H1 (cell line): ENCODE results near the gene CHRD. TPM values are rescaled to one million over a fixed set of nuclear protein-coding genes. Genes with fewer than 3 reads are reported as not detected.

Experiments
- CTCF ChIA-PET: fragments of 300-600 bp; sonication (Branson Sonifier 250); formaldehyde crosslinking; loops from one replicate; lab custom pipeline; 2021; ENCODE audit not compliant: partially characterized antibody; lab: Charles Lee
- POLR2A ChIA-PET: fragments of 300-600 bp; sonication (Branson Sonifier 250); formaldehyde crosslinking; loops from one replicate; lab custom pipeline; 2021; ENCODE audit warnings: inconsistent platforms; ENCODE audit not compliant: partially characterized antibody; lab: Charles Lee
- DNase-seq, 2 experiments: peaks; one replicate each; pipeline versions ENCODE4 v3.0.0 to v3.0.0-alpha.2; 2010 to 2022; ENCODE audit warnings: low spot score in 2 of 2, low read depth in 1 of 2, mixed read lengths in 1 of 2
- FAIRE-seq: peaks from 2 replicates; lab custom pipeline; 2011; peaks lifted over from hg19 to GRCh38; lab: Jason Lieb, UNC
- H2AFZ ChIP-seq: 2 replicates; pipeline ENCODE4 v1.8.1; 2012; ENCODE audit warnings: low read length, inconsistent platforms
- H2AK5ac ChIP-seq: 2 replicates; pipeline ENCODE4 v1.6.1; 2013; ENCODE audit warnings: low read depth, low read length
- H2BK120ac ChIP-seq: replicated peaks from 2 replicates; pipeline ENCODE3; 2013; ENCODE audit warnings: low read depth, low read length, inconsistent platforms
- H2BK12ac ChIP-seq: 2 replicates; pipeline ENCODE4 v1.6.1; 2013; ENCODE audit warnings: low read depth, low read length
- H2BK15ac ChIP-seq: 2 replicates; pipeline ENCODE4 v1.6.1; 2013; ENCODE audit warnings: low read length
- H2BK20ac ChIP-seq: 2 replicates; pipeline ENCODE4 v1.6.1; 2013; ENCODE audit warnings: low read length
- H2BK5ac ChIP-seq: 2 replicates; pipeline ENCODE4 v1.6.1; 2013; ENCODE audit warnings: low read depth, low read length
- H3K14ac ChIP-seq: 2 replicates; pipeline ENCODE4 v1.6.1; 2013; ENCODE audit warnings: inconsistent platforms; ENCODE audit not compliant: insufficient read length
- H3K18ac ChIP-seq: 2 replicates; pipeline ENCODE4 v1.6.1; 2013; ENCODE audit warnings: low read length; ENCODE audit errors: extremely low read depth
- H3K23ac ChIP-seq: 2 replicates; pipeline ENCODE4 v1.6.1; 2013; ENCODE audit warnings: inconsistent platforms; ENCODE audit not compliant: insufficient read length
- H3K23me2 ChIP-seq: 2 replicates; pipeline ENCODE4 v1.6.1; 2013; ENCODE audit warnings: low read depth, low read length
- H3K27ac ChIP-seq: 2 replicates; pipeline ENCODE4 v1.6.1; 2011; ENCODE audit warnings: low read depth, low read length, inconsistent platforms
- H3K27me3 ChIP-seq, 4 experiments: replicated peaks in 1 of 4; 1 replicate in 1 of 4; 2 replicates in 3 of 4; pipeline versions ENCODE4 v1.6.1 to v1.8.1; 2011 to 2013; ENCODE audit warnings: low read length in 3 of 4, mild to moderate bottlenecking in 3 of 4, inconsistent platforms in 2 of 4, mixed read lengths in 2 of 4, moderate library complexity in 1 of 4; ENCODE audit not compliant: control insufficient read depth in 3 of 4, insufficient read depth in 3 of 4; ENCODE audit errors: extremely low read depth in 1 of 4
- H3K36me3 ChIP-seq, 4 experiments: 2 replicates each; pipeline versions ENCODE4 v1.6.1 to v1.8.1; 2011 to 2013; ENCODE audit warnings: mild to moderate bottlenecking in 4 of 4, low read length in 3 of 4, moderate library complexity in 2 of 4, control low read depth in 1 of 4, inconsistent platforms in 1 of 4; ENCODE audit not compliant: insufficient read depth in 4 of 4, control insufficient read depth in 2 of 4
- H3K4ac ChIP-seq: replicated peaks from 2 replicates; pipeline ENCODE3; 2013; ENCODE audit warnings: low read length, low read depth, mixed read lengths, inconsistent platforms; ENCODE audit not compliant: insufficient read length
- H3K4me1 ChIP-seq, 4 experiments: replicated peaks in 1 of 4; 1 replicate in 1 of 4; 2 replicates in 3 of 4; pipeline versions ENCODE4 v1.6.1 to v1.8.1; 2011 to 2013; ENCODE audit warnings: low read length in 3 of 4, inconsistent platforms in 2 of 4, mixed read lengths in 1 of 4; ENCODE audit not compliant: insufficient read depth in 4 of 4, control insufficient read depth in 3 of 4
- H3K4me2 ChIP-seq, 2 experiments: 2 replicates each; pipeline versions ENCODE4 v1.6.1 to v1.8.1; 2011 to 2013; ENCODE audit warnings: low read depth in 2 of 2, low read length in 2 of 2, control low read depth in 1 of 2, inconsistent platforms in 1 of 2, mild to moderate bottlenecking in 1 of 2; ENCODE audit not compliant: insufficient read depth in 1 of 2
- H3K4me3 ChIP-seq, 4 experiments: fragments of 200-600, 300-600 bp in 1 of 4; sonication (generic), shearing (Covaris generic), sonication (Bioruptor Twin) in 1 of 4; 2 replicates each; pipeline versions ENCODE4 v1.5.1 to v1.8.1; 2011 to 2016; ENCODE audit warnings: low read length in 4 of 4, low read depth in 3 of 4, control low read depth in 2 of 4, inconsistent platforms in 2 of 4, mild to moderate bottlenecking in 2 of 4, mixed read lengths in 1 of 4, moderate library complexity in 1 of 4; ENCODE audit not compliant: insufficient read depth in 2 of 4; ENCODE audit errors: extremely low read depth in 1 of 4
- H3K56ac ChIP-seq: replicated peaks from 2 replicates; pipeline ENCODE3; 2013; ENCODE audit warnings: low read depth, mild to moderate bottlenecking, mixed read lengths, low read length, inconsistent platforms; ENCODE audit not compliant: insufficient read length
- H3K79me1 ChIP-seq: 2 replicates; pipeline ENCODE4 v1.6.1; 2013; ENCODE audit warnings: low read depth, low read length, control low read depth
- H3K79me2 ChIP-seq, 2 experiments: 2 replicates each; pipeline versions ENCODE4 v1.6.1 to v1.8.1; 2012 to 2013; ENCODE audit warnings: low read length in 2 of 2, mild to moderate bottlenecking in 2 of 2, inconsistent platforms in 1 of 2; ENCODE audit not compliant: insufficient read depth in 2 of 2, control insufficient read depth in 1 of 2
- H3K9ac ChIP-seq, 4 experiments: replicated peaks in 1 of 4; 1 replicate in 1 of 4; 2 replicates in 3 of 4; pipeline versions ENCODE4 v1.6.1 to v1.8.1; 2011 to 2013; ENCODE audit warnings: low read depth in 3 of 4, low read length in 3 of 4, control low read depth in 2 of 4, mild to moderate bottlenecking in 2 of 4, moderate library complexity in 2 of 4, inconsistent platforms in 1 of 4; ENCODE audit errors: extremely low read depth in 1 of 4
- H3K9me3 ChIP-seq, 2 experiments: 2 replicates each; pipeline versions ENCODE4 v1.6.1 to v1.8.1; 2012 to 2013; ENCODE audit warnings: mild to moderate bottlenecking in 2 of 2, moderate library complexity in 2 of 2, control low read depth in 1 of 2, inconsistent platforms in 1 of 2, low read depth in 1 of 2, low read length in 1 of 2, mixed read lengths in 1 of 2; ENCODE audit not compliant: insufficient read depth in 2 of 2
- H4K20me1 ChIP-seq, 2 experiments: replicated peaks in 1 of 2; 2 replicates each; pipeline versions ENCODE3 to v1.8.1; 2011 to 2013; ENCODE audit warnings: inconsistent platforms in 2 of 2, low read length in 2 of 2, mild to moderate bottlenecking in 1 of 2; ENCODE audit not compliant: insufficient read depth in 2 of 2, control insufficient read depth in 1 of 2
- H4K5ac ChIP-seq: 2 replicates; pipeline ENCODE4 v1.6.1; 2013; ENCODE audit warnings: low read length, low read depth, mixed read lengths, inconsistent platforms; ENCODE audit not compliant: insufficient read length
- H4K8ac ChIP-seq: 2 replicates; pipeline ENCODE4 v1.8.0; 2013; ENCODE audit warnings: mild to moderate bottlenecking, moderate library complexity, low read length, inconsistent platforms; ENCODE audit not compliant: insufficient read depth; ENCODE audit errors: extremely low read depth
- H4K91ac ChIP-seq: replicated peaks from 2 replicates; pipeline ENCODE3; 2013; ENCODE audit warnings: low read length, mixed read lengths, inconsistent platforms; ENCODE audit not compliant: insufficient read length
- BACH1 ChIP-seq: IDR thresholded peaks from 2 replicates; pipeline ENCODE4 v1.6.1; 2012; ENCODE audit warnings: low read length, improper control_type of control experiment
- BRCA1 ChIP-seq: IDR thresholded peaks from 2 replicates; pipeline ENCODE4 v1.6.1; 2012; ENCODE audit warnings: low read depth, low read length, improper control_type of control experiment
- CBX5 ChIP-seq: fragments of 300-800, 300-1000 bp; sonication (generic); IDR thresholded peaks from 2 replicates; pipeline ENCODE4 v1.7.1; 2016; ENCODE audit warnings: antibody characterized with exemption, low read length, low read depth
- CREB1 ChIP-seq: IDR thresholded peaks from 2 replicates; pipeline ENCODE4 v1.6.1; 2012; ENCODE audit warnings: inconsistent platforms
- E2F6 ChIP-seq: IDR thresholded peaks from 2 replicates; pipeline ENCODE4 v1.6.1; 2012; ENCODE audit warnings: inconsistent platforms
- EGR1 ChIP-seq: IDR thresholded peaks from 2 replicates; pipeline ENCODE4 v1.6.1; 2011; ENCODE audit warnings: low read depth, low read length, borderline replicate concordance
- GABPA ChIP-seq: IDR thresholded peaks from 2 replicates; pipeline ENCODE4 v1.6.1; 2011; ENCODE audit warnings: mild to moderate bottlenecking, low read length, moderate library complexity, borderline replicate concordance; ENCODE audit not compliant: insufficient read depth
- GTF2F1 ChIP-seq: IDR thresholded peaks from 2 replicates; pipeline ENCODE4 v1.6.1; 2012; ENCODE audit warnings: low read depth, low read length, improper control_type of control experiment, borderline replicate concordance
- NRF1 ChIP-seq: IDR thresholded peaks from 2 replicates; pipeline ENCODE4 v1.6.1; 2011; ENCODE audit warnings: mild to moderate bottlenecking, low read depth, low read length, improper control_type of control experiment
- PHF8 ChIP-seq: fragments of 200-600 bp; sonication (generic); conservative IDR thresholded peaks from 2 replicates; pipeline ENCODE4 v1.7.1; 2012; ENCODE audit warnings: low read depth, mild to moderate bottlenecking, inconsistent platforms, low read length, moderate library complexity
- RFX5 ChIP-seq: IDR thresholded peaks from 2 replicates; pipeline ENCODE4 v1.6.1; 2011; ENCODE audit warnings: low read depth, low read length, improper control_type of control experiment, borderline replicate concordance
- SIX5 ChIP-seq: IDR thresholded peaks from 2 replicates; pipeline ENCODE4 v1.6.1; 2011; ENCODE audit warnings: mild to moderate bottlenecking, low read depth, low read length
- SUZ12 ChIP-seq: fragments of 200-600 bp; sonication (generic); IDR thresholded peaks from 2 replicates; pipeline ENCODE4 v1.6.1; 2012; ENCODE audit warnings: mild to moderate bottlenecking, inconsistent platforms, low read length, moderate library complexity, mixed read lengths
- TCF12 ChIP-seq: IDR thresholded peaks from 2 replicates; pipeline ENCODE4 v1.6.1; 2011; ENCODE audit warnings: low read depth, mild to moderate bottlenecking, low read length
- WGBS, 2 experiments: shearing (Covaris generic) in 1 of 2; methylation state at CpG; one replicate each; pipeline versions ENCODE4 v1.1.6 to v1.1.7; 2013 to 2015; ENCODE audit warnings: low lambda C conversion rate in 2 of 2, mixed read lengths in 2 of 2, inconsistent platforms in 1 of 2, low coverage in 1 of 2, missing lambda C conversion rate in 1 of 2; ENCODE audit not compliant: insufficient replicate concordance in 2 of 2, insufficient coverage in 1 of 2, insufficient read length in 1 of 2; ENCODE audit errors: extremely low coverage in 1 of 2, missing lambda C conversion rate in 1 of 2; 5-methylcytosine and 5-hydroxymethylcytosine counted together
- polyA plus RNA-seq, 7 experiments: library from polyadenylated mRNA; depleted of rRNA in 3 of 7; stranded (reverse) in 5 of 7; unstranded in 2 of 7; fragments of >200 nt in 5 of 7; fragments of 200-250 nt in 2 of 7; gene quantifications; 1 replicate in 5 of 7; 2 replicates in 1 of 7; 4 replicates in 1 of 7; pipeline versions ENCODE4 v1.2.1 to v1.2.3, GENCODE V29; 2011 to 2013; ENCODE audit warnings: missing spikeins in 2 of 7, mixed read lengths in 2 of 7
- total RNA-seq: library from RNA; stranded (reverse); fragmentation: NEBNext Ultra II Directional; extraction: Animal tissue kit (Norgen Biotek cat#: 25700); gene quantifications from 2 replicates; pipeline ENCODE4 v1.2.1, GENCODE V29; 2021

The CHRD gene
- total and polyA plus RNA-seq, 2 of the 8 experiments (the other 6 are each of a cell fraction or from before 2014, with no cell fraction given): 0.62 to 0.86 TPM

- Histone ChIP-seq H2AFZ (no peak within 1 kb of the TSS), H3K4me2 (peak within 1 kb of the TSS; percentile 91 to 98)
- TF ChIP-seq E2F6 (no peak), GTF2F1 (no peak), GABPA (no peak), SUZ12 (no peak), CREB1 (no peak), TCF12 (no peak), BRCA1 (no peak), EGR1 (no peak), CBX5 (no peak), SIX5 (no peak), RFX5 (no peak), BACH1 (no peak), NRF1 (no peak), PHF8 (no peak)
These were observed 42.5 kb upstream of the CHRD start, which contains the start of gene FAM131A for GRCh38 chr3:184337399-184337714. FAM131A (plus strand) TSS chr3:184337600; CDS start chr3:184337631, 31 bp downstream.

More at GRCh38 chr3:184337399-184337714, 42.5 kb upstream of the CHRD start, which contains the start of gene FAM131A:
- H3K56ac ChIP-seq: no peak within 1 kb of the TSS
- H3K79me1 ChIP-seq: peaks cover 9% of the 10 kb centered on the region
- H3K79me2 ChIP-seq: peaks cover 0 to 2% of the 10 kb centered on the region in 2 experiments; a peak in 1 of 4 replicates
- H4K20me1 ChIP-seq: peaks cover 22 to 37% of the 10 kb centered on the region in 2 experiments
- peaks cover 5 to 27% (median 18%) of the 10 kb centered on the region in 4 experiments for H3K4me1 ChIP-seq
- H3K9me3 ChIP-seq: no peaks in the 10 kb centered on the region
- peak within 1 kb of the TSS; percentile 25; the same call in 1 of the 2 replicates for H2BK15ac ChIP-seq
- peak within 1 kb of the TSS; percentile 84 for H2BK12ac ChIP-seq
- H3K27me3 ChIP-seq: no peaks in the 10 kb centered on the region
- no peak within 1 kb of the TSS for H2BK120ac ChIP-seq
- peak within 1 kb of the TSS; percentile 78 for H2AK5ac ChIP-seq
- H3K4me3 ChIP-seq: peak within 1 kb of the TSS; percentile 76 to 83 (median 80)
- peak within 1 kb of the TSS; percentile 46 for H4K91ac ChIP-seq
- FAIRE-seq (no peak), DNase-seq (no peak)
- H4K5ac ChIP-seq: no peak within 1 kb of the TSS
- H4K8ac ChIP-seq: peak within 1 kb of the TSS; percentile 41
- H3K4ac ChIP-seq: no peak within 1 kb of the TSS
- H3K9ac ChIP-seq: peak within 1 kb of the TSS in 3 of 4 experiments; percentile 77 to 87 (median 84); a peak in 6 of 7 replicates
- H2BK5ac ChIP-seq: peak within 1 kb of the TSS; percentile 54
- no peak within 1 kb of the TSS for H3K23ac ChIP-seq
- H3K18ac ChIP-seq: peak within 1 kb of the TSS; percentile 83; the same call in 1 of the 2 replicates
- peaks cover 14% of the 10 kb centered on the region for H3K23me2 ChIP-seq
- POLR2A ChIA-PET: interaction anchor here (0.8 to 3.6 kb wide), 17 partner anchors 8 to 204 kb away, joined by 3 to 30 read pairs (median 4); partner anchors contain the start of genes CAMK2N2 and EIF4G1
- peaks cover 16 to 26% (median 24%) of the 10 kb centered on the region in 4 experiments; a peak in 7 of 8 replicates for H3K36me3 ChIP-seq
- WGBS, 2 experiments: 96% methylated on average over 6 of the region's 6 CpGs; no CpG with 5 or more reads in 1 of the 2 experiments
- peak within 1 kb of the TSS; percentile 82 for H3K27ac ChIP-seq
- H2BK20ac ChIP-seq: no peak within 1 kb of the TSS
- no peak within 1 kb of the TSS for H3K14ac ChIP-seq
- CTCF ChIA-PET: interaction anchor here (0.8 to 3.6 kb wide), 12 partner anchors 8 to 203 kb away, joined by 3 to 16 read pairs (median 4); no protein-coding TSS in a partner anchor
